ENCODE measurements around the gene HAND1.

DNA sequence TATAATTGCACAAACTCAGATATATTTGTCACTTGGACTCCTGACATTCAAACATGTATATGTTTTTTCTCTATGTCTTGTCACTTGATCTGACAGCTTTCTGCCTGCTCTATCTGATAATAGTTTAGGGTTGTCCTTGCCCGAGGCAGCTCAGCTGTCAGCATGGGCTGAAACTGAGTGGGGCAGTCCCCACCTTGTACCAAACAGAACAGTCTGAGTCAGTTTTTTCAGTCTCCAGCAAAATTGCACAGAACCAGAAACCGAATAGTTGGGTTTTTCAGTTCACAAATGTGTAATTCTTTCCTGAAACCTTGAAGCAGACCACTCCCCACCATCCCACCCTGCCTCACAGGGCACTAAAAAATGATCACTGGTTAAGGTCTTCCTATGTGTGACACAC lies 9.5 kb upstream of the HAND1 start:
- TF ChIP-seq POLR2A (IDR thresholded peaks at IDR 0.05) (no peak), POLR2AphosphoS5 (IDR thresholded peaks at IDR 0.05; ENCODE audit: insufficient read depth in 1 of 2, low read depth in 1 of 2) (no peak)
- TF ChIP-seq, protein P1, sequence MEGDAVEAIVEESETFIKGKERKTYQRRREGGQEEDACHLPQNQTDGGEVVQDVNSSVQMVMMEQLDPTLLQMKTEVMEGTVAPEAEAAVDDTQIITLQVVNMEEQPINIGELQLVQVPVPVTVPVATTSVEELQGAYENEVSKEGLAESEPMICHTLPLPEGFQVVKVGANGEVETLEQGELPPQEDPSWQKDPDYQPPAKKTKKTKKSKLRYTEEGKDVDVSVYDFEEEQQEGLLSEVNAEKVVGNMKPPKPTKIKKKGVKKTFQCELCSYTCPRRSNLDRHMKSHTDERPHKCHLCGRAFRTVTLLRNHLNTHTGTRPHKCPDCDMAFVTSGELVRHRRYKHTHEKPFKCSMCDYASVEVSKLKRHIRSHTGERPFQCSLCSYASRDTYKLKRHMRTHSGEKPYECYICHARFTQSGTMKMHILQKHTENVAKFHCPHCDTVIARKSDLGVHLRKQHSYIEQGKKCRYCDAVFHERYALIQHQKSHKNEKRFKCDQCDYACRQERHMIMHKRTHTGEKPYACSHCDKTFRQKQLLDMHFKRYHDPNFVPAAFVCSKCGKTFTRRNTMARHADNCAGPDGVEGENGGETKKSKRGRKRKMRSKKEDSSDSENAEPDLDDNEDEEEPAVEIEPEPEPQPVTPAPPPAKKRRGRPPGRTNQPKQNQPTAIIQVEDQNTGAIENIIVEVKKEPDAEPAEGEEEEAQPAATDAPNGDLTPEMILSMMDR (IDR thresholded peaks at IDR 0.05): no peak
